ENCODE measurements around the gene MINAR1.

The MINAR1 gene

GRCh38 chr15:79400650-79401049 is 31.5 kb upstream of the MINAR1 start:
- no peaks in the 10 kb centered on the region for H3K27me3 ChIP-seq (ENCODE audit: insufficient read depth, low read depth, severe bottlenecking)
- H3K9me3 ChIP-seq (ENCODE audit: severe bottlenecking), result no peaks in the 10 kb centered on the region
- no peaks in the 10 kb centered on the region for H3K36me3 ChIP-seq
- no peak for TF ChIP-seq CTCF (IDR thresholded peaks at IDR 0.05; ENCODE audit: low read depth, low read length)
- H3K27ac ChIP-seq, result no peak overlapping the region
- H3K4me3 ChIP-seq (ENCODE audit: low read depth, low read length), result no peak overlapping the region
- DNase-seq, result no peak

GRCh38 chr15:79401301-79401700 is 30.8 kb upstream of the MINAR1 start:
- Histone ChIP-seq H3K27me3 (ENCODE audit: insufficient read depth, low read depth, severe bottlenecking) (no peaks in the 10 kb centered on the region), H3K4me3 (ENCODE audit: low read depth, low read length) (no peak overlapping the region), H3K9me3 (ENCODE audit: severe bottlenecking) (no peaks in the 10 kb centered on the region), H3K36me3 (no peaks in the 10 kb centered on the region), H3K27ac (no peak overlapping the region)
- no peak for TF ChIP-seq CTCF (IDR thresholded peaks at IDR 0.05; ENCODE audit: low read depth, low read length)
- no peak for DNase-seq

GRCh38 chr15:79402136-79402535 is 30.0 kb upstream of the MINAR1 start:
- no peak for DNase-seq
- H3K27me3 ChIP-seq (ENCODE audit: insufficient read depth, low read depth, severe bottlenecking), result no peaks in the 10 kb centered on the region
- H3K9me3 ChIP-seq (ENCODE audit: severe bottlenecking), result no peaks in the 10 kb centered on the region
- no peaks in the 10 kb centered on the region for H3K36me3 ChIP-seq
- no peak overlapping the region for H3K27ac ChIP-seq
- no peak overlapping the region for H3K4me3 ChIP-seq (ENCODE audit: low read depth, low read length)
- no peak for TF ChIP-seq CTCF (IDR thresholded peaks at IDR 0.05; ENCODE audit: low read depth, low read length)

- H3K27me3 ChIP-seq (ENCODE audit: insufficient read depth, low read depth, severe bottlenecking), result no peaks in the 10 kb centered on the region
- DNase-seq, result no peak
- H3K36me3 ChIP-seq, result no peaks in the 10 kb centered on the region
- no peaks in the 10 kb centered on the region for H3K9me3 ChIP-seq (ENCODE audit: severe bottlenecking)
- H3K4me3 ChIP-seq (ENCODE audit: low read depth, low read length), result no peak overlapping the region
- no peak overlapping the region for H3K27ac ChIP-seq
- no peak for TF ChIP-seq CTCF (IDR thresholded peaks at IDR 0.05; ENCODE audit: low read depth, low read length)
Observed at GRCh38 chr15:79403501-79403900, 28.6 kb upstream of the MINAR1 start.

GRCh38 chr15:79406210-79406609 is 25.9 kb upstream of the MINAR1 start:
- TF ChIP-seq CTCF (IDR thresholded peaks at IDR 0.05; ENCODE audit: low read depth, low read length), result no peak
- no peak overlapping the region for H3K4me3 ChIP-seq (ENCODE audit: low read depth, low read length)
- no peak overlapping the region for H3K27ac ChIP-seq
- H3K36me3 ChIP-seq, result no peaks in the 10 kb centered on the region
- no peak for DNase-seq
- H3K9me3 ChIP-seq (ENCODE audit: severe bottlenecking), result no peaks in the 10 kb centered on the region
- H3K27me3 ChIP-seq (ENCODE audit: insufficient read depth, low read depth, severe bottlenecking), result no peaks in the 10 kb centered on the region

- H3K9me3 ChIP-seq (ENCODE audit: severe bottlenecking), result no peaks in the 10 kb centered on the region
- no peak overlapping the region for H3K27ac ChIP-seq
- no peak for DNase-seq
- TF ChIP-seq CTCF (IDR thresholded peaks at IDR 0.05; ENCODE audit: low read depth, low read length), result no peak
- H3K27me3 ChIP-seq (ENCODE audit: insufficient read depth, low read depth, severe bottlenecking), result no peaks in the 10 kb centered on the region
- no peaks in the 10 kb centered on the region for H3K36me3 ChIP-seq
- no peak overlapping the region for H3K4me3 ChIP-seq (ENCODE audit: low read depth, low read length)
Observed at GRCh38 chr15:79408041-79408440, 24.1 kb upstream of the MINAR1 start.
